IPS-NIHi11 (cell line): ENCODE results near the gene CRMP1.
A peak's percentile ranks its signal among the peaks of the same experiment; 100 is the strongest.

Experiments
- DNase-seq: peaks from one replicate; pipeline ENCODE4 v3.0.0; 2012; ENCODE audit warnings: mixed read lengths, low spot score

CRMP1 gene

DNA sequence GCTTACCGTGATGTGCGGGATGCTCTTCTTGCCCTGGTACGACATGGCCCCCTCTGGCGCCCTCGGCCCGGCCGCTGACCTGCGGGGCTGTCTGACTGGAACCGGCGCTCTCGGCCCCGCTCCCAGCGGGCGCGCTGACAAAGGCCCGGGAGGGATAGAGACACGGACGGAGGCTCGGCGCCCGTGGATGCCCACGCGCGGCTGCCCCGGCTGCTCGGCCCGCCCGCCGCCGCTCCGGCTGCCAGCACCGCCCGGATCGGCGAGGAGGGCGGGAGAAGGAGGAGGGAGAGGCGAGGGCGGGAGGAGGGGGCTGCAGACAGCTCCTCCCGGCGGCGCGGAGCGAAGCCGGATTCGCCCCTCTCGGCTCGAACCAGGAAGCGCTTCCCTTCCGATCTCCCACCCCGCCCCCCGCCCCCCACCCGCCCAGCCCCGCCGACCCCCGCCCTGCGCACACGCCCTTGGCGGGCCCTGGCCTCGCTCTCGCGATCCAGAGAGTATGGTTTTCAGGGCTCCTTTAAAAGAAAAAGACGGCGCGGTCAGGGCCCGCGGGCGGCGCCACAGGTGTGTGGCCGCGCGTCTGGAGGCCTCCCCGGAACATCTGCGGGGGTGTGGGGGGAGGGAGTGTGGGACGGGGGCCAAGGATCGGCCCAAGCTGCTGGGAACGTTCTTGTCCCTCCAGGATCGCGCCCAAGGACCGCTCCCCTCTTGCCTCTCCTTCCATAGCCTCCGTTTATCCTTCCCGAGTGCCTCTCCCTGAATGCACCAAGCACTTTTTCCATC lies 4.5 kb downstream of the CRMP1 start:
- DNase-seq: peak; percentile 74

- peak; percentile 44 for DNase-seq
These were observed 5.3 kb downstream of the CRMP1 start for GRCh38 chr4:5887361-5888221.

DNA sequence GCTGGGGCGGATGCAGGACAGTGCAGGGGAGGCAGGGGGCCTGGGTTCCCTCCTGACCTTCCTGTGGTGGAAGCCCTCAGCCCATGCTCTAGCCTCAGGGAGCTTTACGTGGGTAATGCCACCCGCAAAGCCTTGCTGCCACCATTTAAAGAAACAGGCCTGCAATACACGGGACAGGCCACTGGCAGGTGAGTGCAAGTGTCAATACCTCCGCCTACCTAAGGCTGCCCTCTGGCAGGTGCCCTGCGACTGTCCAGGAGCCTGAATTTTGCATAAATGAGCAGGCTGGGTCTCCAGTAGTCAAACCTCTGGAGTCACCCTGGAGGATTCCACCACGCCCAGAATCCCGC lies 5.9 kb downstream of the CRMP1 start:
- no peak for DNase-seq

DNA sequence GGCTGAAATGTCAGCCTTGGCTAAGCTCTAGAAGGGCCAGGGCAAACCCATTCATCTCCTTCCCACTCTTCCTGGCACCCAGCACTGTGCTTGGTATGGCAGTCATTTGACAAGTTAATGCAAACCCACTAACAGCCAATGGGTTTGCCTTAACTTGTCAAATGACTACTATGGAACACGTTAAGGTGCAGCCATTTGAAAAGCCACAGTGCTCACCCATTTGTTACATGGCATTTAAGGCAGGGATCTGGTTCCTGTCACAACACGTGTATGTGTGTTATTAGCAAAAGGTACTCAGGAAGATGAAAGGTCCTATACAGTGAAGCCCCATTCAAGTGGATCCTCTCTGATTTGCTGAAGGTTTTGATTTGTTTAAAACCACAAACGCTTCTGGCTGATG lies 7.2 kb downstream of the CRMP1 start:
- no peak for DNase-seq

DNA sequence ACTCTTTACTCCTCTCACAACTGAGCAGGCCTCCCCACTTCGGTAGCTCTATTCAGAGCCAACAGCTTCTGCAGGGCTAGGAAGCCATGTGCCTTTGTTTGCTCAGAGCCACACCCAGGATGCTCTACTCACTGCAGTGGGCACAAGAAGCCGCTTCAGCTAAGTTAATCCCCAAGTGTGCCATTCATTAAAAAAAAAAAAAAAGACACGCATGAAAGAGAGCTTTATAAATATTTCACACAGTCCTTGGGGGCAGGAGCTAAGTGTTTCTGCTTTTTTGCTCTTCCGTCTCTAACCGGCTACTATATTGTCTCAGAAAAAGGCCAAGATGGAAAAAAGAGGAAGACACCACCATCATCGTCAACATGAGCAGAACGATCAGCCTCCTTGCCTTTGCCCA lies 8.1 kb downstream of the CRMP1 start:
- no peak for DNase-seq

DNA sequence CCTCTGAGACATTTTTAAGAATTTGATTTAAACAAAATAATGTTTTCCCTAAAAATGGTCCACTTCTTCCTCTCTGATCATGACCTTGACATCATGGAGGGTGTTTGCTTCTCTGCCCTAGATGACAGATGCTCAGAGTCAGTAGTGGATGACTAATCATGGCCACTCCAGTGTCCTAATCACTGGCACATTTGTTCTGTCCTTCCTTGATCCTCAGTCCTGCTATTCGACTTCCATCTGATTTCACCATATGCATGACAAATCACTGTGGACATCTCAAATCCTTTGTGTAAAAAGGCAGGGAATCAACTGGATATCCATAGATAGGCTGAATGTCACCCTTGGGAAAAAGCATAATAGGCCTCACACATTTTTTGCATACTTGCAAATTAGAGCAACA lies 9.0 kb downstream of the CRMP1 start:
- no peak for DNase-seq

GRCh38 chr4:5882947-5883346 lies 9.9 kb downstream of the CRMP1 start:
- no peak for DNase-seq

DNA sequence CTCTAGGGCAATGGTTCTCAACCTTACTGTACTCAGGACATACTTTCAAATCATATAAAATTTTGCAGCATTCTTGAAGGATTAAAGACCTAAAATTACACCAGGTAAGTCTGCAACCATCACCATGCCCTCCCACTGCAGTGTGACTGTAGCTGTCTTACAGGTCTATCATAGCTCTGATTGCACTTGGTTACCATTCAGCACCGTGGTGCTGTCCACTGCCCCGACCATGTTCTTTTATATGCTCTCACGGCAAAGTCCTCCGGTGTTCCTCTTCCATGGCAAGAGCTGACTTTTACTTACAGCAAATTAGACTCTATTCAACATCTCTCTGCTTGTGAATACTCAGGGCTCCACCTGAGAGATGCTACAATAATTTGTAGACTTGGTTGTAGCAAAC lies 11.5 kb downstream of the CRMP1 start:
- peak; percentile 68 for DNase-seq

DNA sequence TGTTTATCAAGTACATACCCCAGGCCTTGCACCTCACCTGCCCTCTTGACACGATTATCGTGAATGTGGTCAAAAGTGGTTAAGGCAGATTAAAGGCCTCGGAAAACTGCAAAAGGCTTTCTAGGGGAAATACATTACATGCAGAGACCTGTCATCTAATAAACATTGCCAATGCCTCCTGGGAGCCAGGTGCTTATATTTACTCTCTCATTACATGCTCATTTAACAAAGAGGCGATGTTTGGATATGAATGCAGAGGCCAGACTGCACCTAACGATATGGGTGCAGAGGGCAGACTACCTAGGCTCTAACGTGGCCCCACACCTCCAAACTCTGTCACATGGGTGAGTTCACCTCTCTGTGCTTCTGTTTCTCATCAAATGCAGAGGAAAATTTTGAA lies 14.5 kb downstream of the CRMP1 start:
- DNase-seq: no peak

DNA sequence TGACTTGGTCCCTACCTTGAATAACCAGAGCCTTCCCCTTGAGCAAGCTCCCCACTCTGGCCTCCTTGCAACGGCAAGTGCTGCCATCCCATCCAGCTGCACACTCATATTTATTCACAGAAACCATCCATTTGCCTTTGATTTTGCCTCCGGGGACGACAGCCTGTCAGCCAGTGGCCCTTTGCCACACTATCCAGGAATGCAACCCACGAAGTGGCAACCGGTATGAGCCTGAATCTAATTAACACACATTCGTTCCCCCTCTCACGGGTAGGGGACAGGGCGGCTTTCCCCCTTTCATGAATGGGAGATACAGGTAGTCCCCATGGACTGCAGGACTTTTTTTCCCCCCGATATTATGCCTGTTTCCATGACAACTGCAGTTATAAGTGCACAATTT lies 15.5 kb downstream of the CRMP1 start:
- DNase-seq: no peak

DNA sequence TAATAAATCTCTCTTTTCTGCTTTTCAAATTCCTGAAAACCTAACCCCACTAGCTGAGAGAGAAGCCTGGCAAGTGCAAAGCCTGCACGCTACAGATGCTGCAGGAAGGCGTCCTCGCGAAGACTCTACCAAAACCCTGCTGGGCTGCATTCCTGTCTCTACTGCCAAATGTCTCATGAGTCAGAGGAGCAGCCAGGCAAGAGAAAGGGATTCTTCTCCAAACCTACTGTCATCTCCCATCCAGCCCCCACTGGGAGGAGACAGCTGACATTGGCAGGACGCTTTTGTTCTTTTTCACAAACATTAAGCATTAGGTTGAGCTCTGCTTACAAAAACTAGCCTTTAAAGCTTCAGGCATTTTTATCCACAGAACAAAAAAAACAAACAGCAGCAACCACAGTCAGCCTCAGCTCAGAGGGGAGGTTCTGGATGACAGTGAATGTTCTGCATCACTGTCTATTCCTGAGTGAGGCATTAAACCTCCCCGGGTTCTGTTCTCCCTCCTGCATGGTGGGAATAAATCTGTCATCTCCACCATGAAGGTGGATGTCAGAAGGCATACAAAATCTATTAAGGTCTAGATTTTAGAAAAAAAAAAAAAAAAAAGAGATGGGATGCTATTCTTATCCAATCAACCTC lies 18.0 kb downstream of the CRMP1 start:
- DNase-seq: peak; percentile 50

DNA sequence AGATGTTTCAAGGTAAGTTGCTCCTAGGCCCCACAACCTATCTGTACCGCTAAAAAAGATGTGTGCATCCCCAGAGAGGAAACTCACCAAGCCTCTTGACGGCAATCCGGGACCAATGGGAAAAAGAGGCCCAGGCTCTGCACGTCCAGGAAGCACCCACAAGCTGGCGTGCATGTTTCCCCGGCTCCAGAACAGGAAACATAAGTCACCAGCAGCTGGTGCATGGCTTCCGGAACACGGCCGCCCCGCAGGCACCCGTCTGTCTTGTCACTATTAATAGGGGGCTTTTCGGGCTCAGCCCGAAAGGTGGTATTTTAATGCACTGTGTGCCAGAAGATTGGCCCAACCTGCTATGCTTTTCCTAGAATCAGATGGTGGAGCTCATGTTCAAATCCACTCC lies 22.2 kb downstream of the CRMP1 start:
- DNase-seq: no peak

GRCh38 chr4:5869966-5870619 lies 22.8 kb downstream of the CRMP1 start:
- DNase-seq: no peak

GRCh38 chr4:5867866-5868265 lies 25.0 kb downstream of the CRMP1 start:
- DNase-seq: no peak

DNA sequence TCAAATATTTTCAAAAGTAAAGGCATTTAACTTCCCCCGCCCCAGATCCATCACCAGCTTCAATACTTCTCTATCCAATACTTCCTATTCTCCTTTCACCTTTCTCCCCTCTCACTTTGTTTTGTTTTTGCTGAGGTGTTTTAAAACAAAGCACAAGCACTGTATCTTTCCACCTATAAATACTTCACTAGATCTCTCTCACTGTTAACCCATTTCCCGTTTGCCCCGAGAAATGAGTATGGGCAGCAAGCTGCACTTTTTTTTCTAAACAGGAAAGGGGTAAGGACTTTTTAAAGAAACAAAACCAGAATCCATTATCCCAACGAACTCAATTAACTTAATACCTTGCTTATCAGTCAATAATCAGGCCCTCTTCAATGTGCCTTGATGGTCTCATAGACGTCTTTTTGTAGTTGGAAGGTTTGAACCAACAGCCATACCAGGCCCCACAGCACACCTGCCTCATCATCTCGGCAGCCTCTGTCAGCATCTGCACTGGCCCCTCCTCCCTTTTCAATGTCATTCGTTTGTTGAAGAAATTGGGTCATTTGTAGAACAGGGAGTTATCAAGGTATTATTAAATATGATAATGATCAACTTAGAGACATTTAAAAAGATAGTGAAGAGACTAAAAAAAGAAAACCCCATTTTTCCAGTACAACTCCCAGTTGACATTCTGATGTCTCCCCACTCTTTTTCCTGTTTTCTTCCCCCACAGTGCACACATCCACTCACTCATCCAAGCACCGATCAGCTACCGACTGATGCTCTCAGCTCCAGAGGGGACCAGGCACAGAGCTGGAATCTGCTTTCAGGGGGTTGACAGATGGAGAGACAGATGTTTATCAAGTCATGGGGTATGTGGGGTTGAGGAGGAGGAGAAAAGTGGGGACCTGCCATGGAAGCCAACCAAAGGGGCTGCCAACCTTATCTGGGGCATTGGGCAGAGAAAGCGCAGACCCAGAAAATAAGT lies 25.8 kb downstream of the CRMP1 start:
- no peak for DNase-seq

- DNase-seq: no peak
These were observed 26.8 kb downstream of the CRMP1 start for GRCh38 chr4:5865896-5866599.

- no peak for DNase-seq
These were observed 29.3 kb downstream of the CRMP1 start for GRCh38 chr4:5863461-5864113.

DNA sequence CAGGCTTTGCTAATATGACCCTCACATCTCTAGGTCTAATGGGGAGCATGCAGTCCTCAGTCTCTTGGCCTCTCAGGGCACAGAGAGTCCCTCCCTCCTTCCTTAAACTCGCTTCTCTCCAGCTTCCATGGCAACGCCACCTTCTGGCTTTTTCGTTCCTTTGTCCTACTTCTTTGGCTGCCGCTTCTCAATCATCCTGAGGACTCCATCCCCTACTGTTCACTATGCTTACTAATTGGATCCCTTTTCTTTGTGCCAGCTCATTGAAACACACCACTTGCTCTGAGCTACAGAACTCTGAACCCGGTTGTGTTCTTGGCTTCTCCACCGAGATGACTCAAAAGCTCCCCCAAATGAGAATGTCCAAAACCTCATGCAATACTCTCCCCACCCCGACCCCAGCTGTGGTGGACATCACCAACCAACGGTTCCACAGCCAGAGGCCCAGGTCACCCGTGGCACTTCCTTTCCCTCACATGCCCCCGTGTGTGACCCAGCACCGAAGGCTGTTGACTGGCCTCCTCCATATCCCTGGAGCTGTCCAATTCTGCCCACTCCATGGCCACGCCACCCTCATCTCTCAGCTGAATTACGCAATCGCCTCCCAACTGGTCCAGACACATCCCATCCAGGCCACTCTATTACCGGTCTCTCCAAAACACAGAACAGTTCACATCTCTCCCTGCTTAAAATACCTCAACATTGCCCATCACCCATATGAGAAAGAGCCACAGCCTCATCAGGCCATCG lies 34.7 kb downstream of the CRMP1 start:
- DNase-seq: no peak

DNA sequence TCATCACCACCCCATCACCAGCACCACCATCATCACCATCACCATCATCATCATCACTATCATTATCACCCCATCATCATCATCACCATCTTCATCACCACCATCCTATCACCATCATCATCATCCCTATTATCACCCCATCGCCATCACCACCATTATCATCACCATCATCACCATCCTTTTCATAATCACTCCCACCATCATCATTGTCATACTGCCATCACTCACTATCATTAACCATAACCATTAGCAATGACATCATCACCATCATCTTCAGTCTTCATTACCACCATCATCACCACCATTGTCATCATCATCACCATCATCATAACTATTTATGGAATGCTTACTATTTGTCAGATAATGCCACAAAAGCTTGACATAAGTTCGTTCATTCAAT lies 35.7 kb downstream of the CRMP1 start:
- DNase-seq: no peak
